ENCODE data around the gene IGBP1.
"Not testable (repeated sequence)": the region's sequence is repeated elsewhere in the genome, so short reads cannot be mapped to it uniquely, and the experiment has no call there.

The IGBP1 gene

DNA sequence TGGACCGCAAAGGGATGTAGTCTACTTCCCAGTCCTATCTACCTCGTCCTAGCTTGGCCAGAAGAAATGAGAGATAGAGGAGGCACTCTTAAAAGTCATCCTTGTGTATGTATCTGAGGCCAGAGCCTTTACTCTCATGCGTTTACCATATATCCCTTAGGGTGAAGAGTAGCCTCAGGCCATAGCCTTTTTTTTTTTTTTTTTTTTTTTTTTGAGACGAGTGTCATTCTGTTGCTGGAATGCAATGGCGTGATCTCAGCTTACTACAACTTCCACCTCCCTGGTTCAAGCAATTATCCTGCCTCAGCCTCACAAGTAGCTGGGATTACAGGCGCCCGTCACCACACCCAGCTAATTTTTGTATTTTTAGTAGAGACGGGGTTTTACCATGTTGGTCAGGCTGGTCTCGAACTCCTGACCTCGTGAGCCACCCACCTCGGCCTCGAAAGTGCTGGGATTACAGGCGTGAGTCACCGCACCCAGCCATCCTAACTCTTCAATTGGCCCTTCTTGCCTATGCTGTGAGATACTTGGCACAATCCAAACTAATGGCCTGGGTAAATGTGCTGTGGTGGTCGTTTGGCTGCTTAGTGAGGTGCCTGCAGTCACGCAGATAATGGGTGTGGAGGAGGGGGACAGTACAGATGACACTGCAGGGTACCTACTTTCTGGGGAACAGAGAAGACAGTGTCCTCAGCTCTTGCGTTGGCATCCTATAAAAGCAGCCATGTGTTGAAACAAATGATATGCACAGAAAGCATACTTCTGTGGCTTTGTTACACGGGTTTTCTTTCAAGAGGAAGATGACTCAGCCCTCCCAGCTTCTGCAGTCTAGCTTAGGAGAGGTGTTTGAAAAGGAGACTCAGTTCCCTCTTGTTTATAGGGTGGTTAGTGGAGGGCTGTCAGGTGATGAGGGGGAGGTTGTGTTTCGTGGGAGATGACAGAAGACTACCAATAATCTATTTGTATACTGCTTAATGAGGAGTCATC lies 33.6 kb downstream of the IGBP1 start:
- DNase-seq (ENCODE audit: low read depth, low spot score) = peak; percentile 75

DNA sequence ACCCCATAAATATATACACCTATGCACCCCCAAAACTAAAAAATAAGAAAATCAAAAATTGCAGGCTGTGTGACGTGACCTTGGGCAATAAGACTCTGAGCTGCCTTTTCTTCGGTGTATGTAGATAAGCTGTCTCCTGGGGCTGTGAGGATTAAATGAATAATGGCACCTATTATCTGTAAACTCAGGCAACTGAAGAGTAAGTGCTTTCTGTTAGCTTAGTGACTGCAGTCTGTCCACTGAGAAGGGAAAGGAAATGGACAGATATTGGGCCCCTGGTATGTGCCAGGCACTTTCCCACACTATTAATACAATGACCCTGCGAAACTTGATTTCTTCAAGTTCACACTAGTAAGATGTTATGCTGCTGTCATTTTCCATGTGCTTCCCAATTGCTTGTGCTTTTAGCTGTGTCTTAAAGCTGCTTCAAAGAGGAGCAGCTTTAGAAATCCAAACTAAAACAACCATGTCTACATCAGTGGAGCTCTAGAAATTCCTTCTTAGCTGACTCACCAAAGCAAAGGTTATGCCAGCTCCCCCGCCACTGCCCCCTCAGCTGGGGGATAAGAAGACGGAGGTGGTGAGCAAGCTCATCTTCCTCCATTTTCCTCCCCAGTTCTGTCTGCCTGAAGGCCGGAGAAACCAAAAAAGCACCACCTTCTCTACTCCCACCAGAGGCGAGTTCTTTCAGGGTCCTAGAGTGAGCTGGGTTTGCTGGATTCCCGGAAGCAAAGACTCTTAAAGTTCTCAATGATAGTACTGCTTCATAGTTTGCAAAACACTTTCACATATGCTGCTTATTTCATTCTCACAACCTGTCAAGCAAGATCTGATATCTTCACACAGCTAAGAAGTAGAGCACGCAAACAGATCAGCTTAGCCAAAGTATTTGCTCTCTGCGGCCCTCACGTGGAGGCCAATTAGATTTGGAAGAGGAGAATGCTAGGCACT lies 35.3 kb downstream of the IGBP1 start:
- peak; percentile 73 for DNase-seq (ENCODE audit: low read depth, low spot score)

DNA sequence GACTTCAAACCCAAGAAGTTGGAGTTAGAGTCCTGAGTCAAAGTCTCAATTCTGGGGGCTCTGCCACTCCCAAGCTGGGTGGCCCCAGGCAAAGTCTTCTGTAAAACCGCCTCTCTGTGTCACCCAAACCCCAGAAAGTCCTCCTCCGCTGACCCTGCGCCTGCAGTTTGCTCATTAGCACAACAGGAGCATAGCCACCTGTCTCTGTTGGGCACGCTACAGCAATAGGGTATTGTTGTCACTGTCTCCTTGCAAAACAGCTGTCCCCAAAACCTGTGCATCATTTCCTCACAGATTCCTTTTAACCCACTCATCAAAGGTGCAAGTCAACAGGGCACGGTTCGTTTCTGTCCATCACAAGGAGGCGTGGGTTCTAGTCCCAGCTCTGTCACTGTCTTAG lies 36.0 kb downstream of the IGBP1 start:
- DNase-seq (ENCODE audit: low read depth, low spot score) = no peak

DNA sequence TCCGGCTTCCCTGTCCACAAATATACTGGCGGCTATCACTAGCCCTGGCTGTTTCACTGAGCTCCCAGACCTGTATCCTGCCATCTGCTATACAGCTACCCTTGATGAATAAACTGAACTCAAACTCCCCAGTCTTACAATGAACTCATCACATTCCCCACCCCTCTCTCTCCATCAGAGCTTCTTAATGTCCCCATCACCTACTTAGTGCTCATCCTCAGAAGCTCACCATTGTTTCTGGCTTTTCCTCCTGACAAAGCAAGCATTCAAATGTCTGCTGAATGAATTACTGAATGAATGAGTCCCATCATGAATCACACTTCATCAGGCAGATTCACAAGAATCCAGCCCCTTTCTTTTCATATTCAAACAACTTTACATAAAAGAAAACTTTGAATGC lies 38.4 kb downstream of the IGBP1 start:
- DNase-seq (ENCODE audit: low read depth, low spot score) = no peak

DNA sequence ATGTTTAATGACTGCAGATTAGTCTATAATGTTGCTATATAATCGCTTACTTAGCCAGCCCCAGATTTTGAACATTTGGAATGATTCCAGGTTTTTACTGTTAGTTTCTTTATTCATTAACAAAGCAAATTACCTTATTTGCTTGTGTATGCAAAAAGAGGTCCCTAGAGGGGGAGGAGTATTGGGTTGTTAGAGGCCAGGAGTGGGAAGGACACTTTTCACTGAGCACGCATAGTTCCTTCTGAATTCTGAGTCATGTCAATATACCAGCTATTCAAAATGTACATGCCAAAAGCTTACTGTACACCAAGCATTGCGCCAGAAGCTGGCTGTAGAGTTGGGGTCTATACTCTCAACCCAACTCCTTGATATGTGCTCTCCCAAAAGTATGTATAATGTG lies 39.0 kb downstream of the IGBP1 start:
- DNase-seq (ENCODE audit: low read depth, low spot score) = no peak

GRCh38 chrX:70172964-70173363 lies 39.7 kb downstream of the IGBP1 start:
- DNase-seq (ENCODE audit: low read depth, low spot score) = no peak

DNA sequence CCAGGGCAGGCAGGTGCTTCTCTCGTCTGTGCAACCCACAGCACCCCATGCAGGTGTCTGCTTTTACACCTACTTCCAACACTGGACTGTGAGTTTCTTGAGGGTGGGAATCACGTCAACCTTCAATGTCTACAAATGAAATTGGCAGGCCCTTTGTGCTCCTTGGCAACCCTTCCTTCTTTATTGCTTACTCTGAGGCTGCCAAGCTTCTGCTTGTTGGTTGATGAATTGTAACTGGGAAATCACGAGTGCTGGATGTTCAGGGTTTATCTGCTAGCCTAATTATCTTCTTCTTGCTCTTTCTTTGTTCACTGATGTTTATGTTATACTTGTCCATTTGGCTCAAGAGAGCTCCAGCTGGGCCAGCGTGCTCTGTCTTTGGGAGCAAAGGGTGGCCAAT lies 41.5 kb downstream of the IGBP1 start:
- DNase-seq (ENCODE audit: low read depth, low spot score) = peak; percentile 46

- DNase-seq (ENCODE audit: low read depth, low spot score) = no peak
These were observed 42.1 kb downstream of the IGBP1 start for GRCh38 chrX:70175338-70175737.

GRCh38 chrX:70176938-70177533 lies 43.8 kb downstream of the IGBP1 start, which contains the start of gene DGAT2L6:
TSS of gene DGAT2L6 (plus strand) at chrX:70177483. CDS start at chrX:70177583, 100 bp downstream.
- DNase-seq (ENCODE audit: low read depth, low spot score) = no peak

- DNase-seq (ENCODE audit: low read depth, low spot score) = no peak
These were observed 49.8 kb downstream of the IGBP1 start for GRCh38 chrX:70183091-70183490.

- no peak for DNase-seq (ENCODE audit: low read depth, low spot score)
These were observed 57.0 kb downstream of the IGBP1 start for GRCh38 chrX:70190225-70190624.

DNA sequence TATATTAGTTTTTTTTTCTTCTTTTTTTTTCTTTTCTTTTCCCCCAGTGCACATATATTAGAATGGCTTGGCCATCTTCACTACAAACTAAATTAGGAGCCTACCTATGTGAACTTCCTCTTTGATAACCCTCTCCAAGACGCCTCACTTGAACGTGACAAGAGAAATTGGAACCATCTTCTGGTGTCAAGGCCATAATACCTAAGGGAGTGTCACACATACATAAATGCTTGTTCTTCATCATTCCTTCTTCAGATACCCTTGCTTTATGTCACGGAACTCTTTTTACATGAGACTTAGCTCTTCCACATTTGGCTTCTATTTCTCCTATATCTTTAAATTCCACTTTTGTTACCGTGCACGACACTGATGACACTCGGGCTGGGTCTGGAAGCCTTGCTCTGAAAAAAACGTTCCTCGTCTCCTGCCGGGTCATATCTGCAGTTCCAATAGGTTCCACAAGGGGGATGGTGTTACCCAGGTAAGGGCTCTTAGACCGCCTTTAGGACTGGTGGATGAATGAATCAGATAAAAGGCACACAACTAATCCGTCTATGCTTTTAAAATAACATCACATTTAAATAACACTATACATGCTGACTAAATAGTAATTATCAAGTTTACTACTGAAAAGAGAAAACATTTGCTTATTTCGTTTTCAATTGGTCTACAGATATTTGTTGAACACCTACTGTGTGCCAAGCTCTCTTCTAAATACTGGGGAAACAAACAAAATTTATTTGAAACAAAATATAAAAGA lies 63.9 kb downstream of the IGBP1 start:
- DNase-seq (ENCODE audit: low read depth, low spot score) = peak; percentile 54

GRCh38 chrX:70201732-70202131 lies 68.5 kb downstream of the IGBP1 start:
- no peak for DNase-seq (ENCODE audit: low read depth, low spot score)

- peak; percentile 49 for DNase-seq (ENCODE audit: low read depth, low spot score)
These were observed 75.2 kb downstream of the IGBP1 start for GRCh38 chrX:70208479-70208878.

DNA sequence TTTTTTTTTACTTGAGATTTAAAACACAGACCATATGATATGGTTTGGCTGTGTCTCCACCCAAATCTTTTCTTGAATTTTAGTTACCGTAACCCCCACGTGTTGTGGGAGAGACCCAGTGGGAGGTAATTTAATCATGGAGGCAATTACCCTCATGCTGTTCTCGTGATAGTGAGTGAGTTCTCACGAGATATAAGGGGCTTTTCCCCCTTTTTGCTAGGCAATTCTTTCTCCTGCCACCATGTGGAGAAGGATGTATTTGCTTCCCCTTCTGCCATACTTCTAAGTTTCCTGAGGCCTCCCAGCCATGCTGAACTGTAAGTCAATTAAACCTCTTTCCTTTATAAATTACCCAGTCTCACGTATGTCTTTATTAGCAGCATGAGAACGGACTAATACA lies 76.3 kb downstream of the IGBP1 start:
- not testable (repeated sequence) for DNase-seq (ENCODE audit: low read depth, low spot score)

Data from astrocyte of the hippocampus (primary cell).